SK-N-MC (cell line): ENCODE data around the gene ARHGAP28.

ENCODE experiments used
- EZH2 ChIP-seq: fragments of 200-600 bp; sonication (generic); IDR thresholded peaks from one replicate; pipeline ENCODE4 v1.6.1; 2017; ENCODE audit warnings: antibody characterized with exemption
- FOXP2 ChIP-seq: optimal IDR thresholded peaks from 2 replicates; pipeline ENCODE3; 2011; ENCODE audit warnings: mild to moderate bottlenecking, moderate library complexity; ENCODE audit not compliant: insufficient read depth; ENCODE audit errors: extremely low read length, control extremely low read depth
- POLR2AphosphoS5 ChIP-seq: IDR thresholded peaks from 2 replicates; pipeline ENCODE4 v1.6.1; 2012; ENCODE audit warnings: mild to moderate bottlenecking, low read depth, low read length, borderline replicate concordance

DNA sequence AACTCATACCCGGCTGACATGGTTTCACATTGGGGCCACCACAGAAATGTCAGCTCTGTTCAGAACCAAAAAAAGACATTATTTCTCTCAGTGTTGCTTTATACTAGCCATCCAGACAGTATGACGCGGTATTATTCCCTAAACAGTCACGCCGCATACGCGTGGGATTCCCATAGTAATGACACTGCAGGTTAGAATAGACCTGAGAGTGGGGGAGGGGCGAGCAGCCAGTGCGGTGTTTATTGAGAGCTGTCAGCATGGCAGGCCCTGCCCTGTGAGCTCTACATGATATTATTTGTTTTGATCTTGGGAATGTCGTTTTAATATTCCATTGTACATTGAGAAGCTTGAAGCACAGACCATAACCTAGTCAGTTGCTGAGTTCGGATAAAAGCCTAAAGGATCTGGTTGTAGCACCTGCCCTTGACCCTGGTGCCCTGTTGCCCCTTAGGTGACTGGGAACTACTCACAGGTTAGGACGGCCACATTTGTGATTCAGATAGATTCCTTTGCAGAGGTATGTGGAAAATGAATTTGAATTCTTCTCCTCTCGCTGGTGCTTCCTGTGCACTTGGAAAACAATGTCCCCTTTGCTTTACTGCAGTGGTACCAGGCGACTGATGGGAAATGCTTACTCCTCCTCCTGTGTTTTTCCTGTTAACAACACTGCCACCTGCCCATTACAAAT is 150.1 kb downstream of the ARHGAP28 start:
- no peak for TF ChIP-seq EZH2
- TF ChIP-seq POLR2AphosphoS5 = no peak
- no peak for TF ChIP-seq FOXP2
